Activated T-helper 1 cell treated with Interleukin-2 at 50 U/mL for 16 hours (primary cell): ENCODE results near the gene TNIK.

Experiments used
- DNase-seq: peaks from one replicate; pipeline ENCODE4 v3.0.0-alpha.2; 2020; ENCODE audit warnings: low read depth

The TNIK gene

GRCh38 chr3:171159822-171160157, 300.4 kb downstream of the TNIK start:
- DNase-seq = no peak

- DNase-seq = no peak
Observed at GRCh38 chr3:171159024-171159821, 301.0 kb downstream of the TNIK start.

GRCh38 chr3:171157980-171158379, 302.2 kb downstream of the TNIK start:
- no peak for DNase-seq

- DNase-seq = no peak
Observed at GRCh38 chr3:171157286-171157685, 302.9 kb downstream of the TNIK start.

GRCh38 chr3:171156401-171157010, 303.7 kb downstream of the TNIK start:
- DNase-seq = no peak

- DNase-seq = no peak
Observed at GRCh38 chr3:171155122-171155700, 305.0 kb downstream of the TNIK start.

- DNase-seq = no peak
Observed at GRCh38 chr3:171150945-171151344, 309.3 kb downstream of the TNIK start.

- DNase-seq = no peak
Observed at GRCh38 chr3:171149526-171150116, 310.6 kb downstream of the TNIK start.

- no peak for DNase-seq
Observed at GRCh38 chr3:171145798-171146197, 314.4 kb downstream of the TNIK start.

- no peak for DNase-seq
Observed at GRCh38 chr3:171142985-171143384, 317.2 kb downstream of the TNIK start.

GRCh38 chr3:171140246-171140645, 320.0 kb downstream of the TNIK start:
- no peak for DNase-seq

- no peak for DNase-seq
Observed at GRCh38 chr3:171138027-171138426, 322.2 kb downstream of the TNIK start.

- no peak for DNase-seq
Observed at GRCh38 chr3:171135549-171135948, 324.7 kb downstream of the TNIK start.

- DNase-seq = no peak
Observed at GRCh38 chr3:171133796-171134569, 326.2 kb downstream of the TNIK start.

GRCh38 chr3:171133337-171133736, 326.9 kb downstream of the TNIK start:
- DNase-seq = no peak

- DNase-seq = no peak
Observed at GRCh38 chr3:171132873-171133272, 327.3 kb downstream of the TNIK start.

GRCh38 chr3:171129827-171130226, 330.4 kb downstream of the TNIK start:
- no peak for DNase-seq

GRCh38 chr3:171127611-171128010, 332.6 kb downstream of the TNIK start:
- no peak for DNase-seq

- no peak for DNase-seq
Observed at GRCh38 chr3:171126478-171127209, 333.6 kb downstream of the TNIK start.

GRCh38 chr3:171125010-171125409, 335.2 kb downstream of the TNIK start:
- no peak for DNase-seq

- DNase-seq = no peak
Observed at GRCh38 chr3:171123915-171124314, 336.3 kb downstream of the TNIK start.

GRCh38 chr3:171122861-171123260, 337.3 kb downstream of the TNIK start:
- DNase-seq = no peak
